ENCODE data around the gene DCLK1. TPM values are rescaled to one million over a fixed set of nuclear protein-coding genes. Genes with fewer than 3 reads are reported as not detected.

The DCLK1 gene
- total and polyA plus RNA-seq, 10 of the 15 experiments (the other 5 are each of a cell fraction or from before 2014, with no cell fraction given) = not detected

GRCh38 chr13:35785576-35786303, 345.4 kb downstream of the DCLK1 start:
- no TSS peak for BruUV-seq (replicated peaks)
- Histone ChIP-seq H3K79me2 (ENCODE audit: control insufficient read depth, insufficient read depth, low read length) (no peaks in the 10 kb centered on the region), H2AFZ (ENCODE audit: control insufficient read depth, low read depth, low read length) (no peak overlapping the region), H3K4me3 (no peak overlapping the region), H4K20me1 (ENCODE audit: control insufficient read depth, insufficient read depth) (no peaks in the 10 kb centered on the region), H3K4me2 (ENCODE audit: control insufficient read depth, insufficient read depth) (no peak overlapping the region), H3K36me3 (ENCODE audit: control insufficient read depth in 2 of 2, insufficient read depth in 2 of 2, low read length in 1 of 2) (no peaks in the 10 kb centered on the region), H3K27ac (ENCODE audit: control insufficient read depth, insufficient read depth) (no peak overlapping the region), H3K9me3 (replicated peaks; ENCODE audit: control insufficient read depth, insufficient read depth, low read length) (no peaks in the 10 kb centered on the region), H3K9ac (ENCODE audit: control insufficient read depth, insufficient read depth, low read length) (no peak overlapping the region), H3K4me1 (ENCODE audit: control insufficient read depth, insufficient read depth, low read length) (no peaks in the 10 kb centered on the region), H3K27me3 (replicated peaks in 1 of 2; ENCODE audit: control insufficient read depth in 2 of 2, insufficient read depth in 2 of 2, low read length in 1 of 2) (no peaks in the 10 kb centered on the region)
- POLR2A ChIA-PET = no interaction called here
- RAD21 ChIA-PET (ENCODE audit: unreplicated experiment) = no interaction called here
- CTCF ChIA-PET = no interaction called here
- SMC1A ChIA-PET (ENCODE audit: uncharacterized antibody, unreplicated experiment) = interaction anchor here (0.6 kb wide), 1 partner anchor 8 kb away, joined by 3 read pairs; no protein-coding TSS in a partner anchor
- ATAC-seq (no peak), FAIRE-seq (no peak), DNase-seq (ENCODE audit: low read depth, low spot score) (no peak)
- TF ChIP-seq, protein P1, sequence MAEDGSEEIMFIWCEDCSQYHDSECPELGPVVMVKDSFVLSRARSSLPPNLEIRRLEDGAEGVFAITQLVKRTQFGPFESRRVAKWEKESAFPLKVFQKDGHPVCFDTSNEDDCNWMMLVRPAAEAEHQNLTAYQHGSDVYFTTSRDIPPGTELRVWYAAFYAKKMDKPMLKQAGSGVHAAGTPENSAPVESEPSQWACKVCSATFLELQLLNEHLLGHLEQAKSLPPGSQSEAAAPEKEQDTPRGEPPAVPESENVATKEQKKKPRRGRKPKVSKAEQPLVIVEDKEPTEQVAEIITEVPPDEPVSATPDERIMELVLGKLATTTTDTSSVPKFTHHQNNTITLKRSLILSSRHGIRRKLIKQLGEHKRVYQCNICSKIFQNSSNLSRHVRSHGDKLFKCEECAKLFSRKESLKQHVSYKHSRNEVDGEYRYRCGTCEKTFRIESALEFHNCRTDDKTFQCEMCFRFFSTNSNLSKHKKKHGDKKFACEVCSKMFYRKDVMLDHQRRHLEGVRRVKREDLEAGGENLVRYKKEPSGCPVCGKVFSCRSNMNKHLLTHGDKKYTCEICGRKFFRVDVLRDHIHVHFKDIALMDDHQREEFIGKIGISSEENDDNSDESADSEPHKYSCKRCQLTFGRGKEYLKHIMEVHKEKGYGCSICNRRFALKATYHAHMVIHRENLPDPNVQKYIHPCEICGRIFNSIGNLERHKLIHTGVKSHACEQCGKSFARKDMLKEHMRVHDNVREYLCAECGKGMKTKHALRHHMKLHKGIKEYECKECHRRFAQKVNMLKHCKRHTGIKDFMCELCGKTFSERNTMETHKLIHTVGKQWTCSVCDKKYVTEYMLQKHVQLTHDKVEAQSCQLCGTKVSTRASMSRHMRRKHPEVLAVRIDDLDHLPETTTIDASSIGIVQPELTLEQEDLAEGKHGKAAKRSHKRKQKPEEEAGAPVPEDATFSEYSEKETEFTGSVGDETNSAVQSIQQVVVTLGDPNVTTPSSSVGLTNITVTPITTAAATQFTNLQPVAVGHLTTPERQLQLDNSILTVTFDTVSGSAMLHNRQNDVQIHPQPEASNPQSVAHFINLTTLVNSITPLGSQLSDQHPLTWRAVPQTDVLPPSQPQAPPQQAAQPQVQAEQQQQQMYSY (CRISPR knock-in tag; IDR thresholded peaks at IDR 0.05) = no peak
- TF ChIP-seq RELA (IDR thresholded peaks at IDR 0.05; ENCODE audit: borderline replicate concordance, partially characterized antibody) = no peak
- no peak for TF ChIP-seq SUPT20H (IDR thresholded peaks at IDR 0.05; ENCODE audit: borderline replicate concordance, control insufficient read depth, low read depth, low read length)
- no peak for TF ChIP-seq HDAC6 (IDR thresholded peaks at IDR 0.05; ENCODE audit: unreplicated experiment)
- no peak for TF ChIP-seq FOXM1 (IDR thresholded peaks at IDR 0.05; ENCODE audit: low read depth, low read length)
- no peak for TF ChIP-seq NRF1 (conservative IDR thresholded peaks at IDR 0.05; ENCODE audit: low read depth, low read length)
- in situ Hi-C loops (cut with MboI) = loop anchor here (10.0 kb wide), 1 partner anchor 161 kb away; no protein-coding TSS in a partner anchor
- intact Hi-C loops (cut with micrococcal nuclease; ENCODE audit: unreplicated experiment) = loop anchor here (5.0 kb wide), 2 partner anchors 63 to 618 kb away; no protein-coding TSS in a partner anchor
- 57% methylated on average over 12 of the region's 12 CpGs for WGBS (ENCODE audit: insufficient coverage, insufficient replicate concordance, low lambda C conversion rate, missing lambda C conversion rate)
